GM23338 (cell line): ENCODE data around the gene AP5M1. TPM values are rescaled to one million over a fixed set of nuclear protein-coding genes. Genes with fewer than 3 reads are reported as not detected.

Experiments used
- ATAC-seq: fragments of 200-7000 bp; cut with Tn5 transposase; 3 replicates; pipeline ENCODE4 v1.9.1; 2020
- DNase-seq: peaks from one replicate; pipeline ENCODE4 v3.0.0-alpha.2; 2015; ENCODE audit warnings: low spot score
- H2AFZ ChIP-seq: fragments of 200-600 bp; sonication (generic); 2 replicates; pipeline ENCODE4 v1.8.0; 2016; ENCODE audit warnings: antibody characterized with exemption, mild to moderate bottlenecking, moderate library complexity
- H3F3A ChIP-seq: fragments of 200-600 bp; sonication (generic); replicated peaks from 2 replicates; pipeline ENCODE4 v1.8.0; 2017; ENCODE audit warnings: antibody characterized with exemption, mixed run types, low read depth
- H3K27ac ChIP-seq: fragments of 200-600 bp; sonication (generic); 2 replicates; pipeline ENCODE4 v1.6.1; 2016; ENCODE audit warnings: low read depth
- H3K27me3 ChIP-seq: fragments of 200-600 bp; sonication (generic); 2 replicates; pipeline ENCODE4 v1.8.0; 2016; ENCODE audit warnings: mild to moderate bottlenecking, mixed run types, moderate library complexity; ENCODE audit not compliant: insufficient read depth
- H3K36me3 ChIP-seq: fragments of 200-600 bp; sonication (generic); 2 replicates; pipeline ENCODE4 v1.8.0; 2016; ENCODE audit warnings: mild to moderate bottlenecking; ENCODE audit not compliant: insufficient read depth
- H3K4me1 ChIP-seq: fragments of 200-600 bp; sonication (generic); 2 replicates; pipeline ENCODE4 v1.8.0; 2016; ENCODE audit warnings: mild to moderate bottlenecking, moderate library complexity; ENCODE audit not compliant: insufficient read depth
- H3K4me2 ChIP-seq: fragments of 200-600 bp; sonication (generic); 2 replicates; pipeline ENCODE4 v1.7.1; 2017; ENCODE audit warnings: mixed run types
- H3K4me3 ChIP-seq: fragments of 200-600 bp; sonication (generic); 2 replicates; pipeline ENCODE4 v1.6.1; 2016; ENCODE audit warnings: mixed run types
- H3K79me2 ChIP-seq: fragments of 200-600 bp; sonication (generic); replicated peaks from 2 replicates; pipeline ENCODE4 v1.8.0; 2017; ENCODE audit warnings: mild to moderate bottlenecking; ENCODE audit not compliant: insufficient read depth
- H3K9me2 ChIP-seq: fragments of 200-600 bp; sonication (generic); 2 replicates; pipeline ENCODE4 v1.8.0; 2017; ENCODE audit not compliant: insufficient read depth
- H4K20me1 ChIP-seq: fragments of 200-600 bp; sonication (generic); replicated peaks from 2 replicates; pipeline ENCODE4 v1.8.0; 2017; ENCODE audit warnings: mild to moderate bottlenecking; ENCODE audit not compliant: insufficient read depth
- H3K27ac Mint-ChIP-seq: 2 replicates; pipeline ENCODE4 v1.8.0; 2020; ENCODE audit warnings: inconsistent platforms, mild to moderate bottlenecking, moderate library complexity, mixed read lengths
- H3K27me3 Mint-ChIP-seq: 3 replicates; pipeline ENCODE4 v1.8.0; 2022; ENCODE audit warnings: low read depth, mild to moderate bottlenecking, moderate library complexity, mixed read lengths, inconsistent platforms; ENCODE audit not compliant: insufficient read depth, poor library complexity
- H3K36me3 Mint-ChIP-seq: 3 replicates; pipeline ENCODE4 v1.8.0; 2021; ENCODE audit warnings: low read depth, mild to moderate bottlenecking, inconsistent platforms, moderate library complexity, mixed read lengths
- H3K4me1 Mint-ChIP-seq: 3 replicates; pipeline ENCODE4 v1.8.0; 2020; ENCODE audit warnings: mild to moderate bottlenecking, inconsistent platforms, mixed read lengths
- H3K4me3 Mint-ChIP-seq: 3 replicates; pipeline ENCODE4 v1.8.0; 2021; ENCODE audit warnings: moderate library complexity, mild to moderate bottlenecking, inconsistent platforms, mixed read lengths
- H3K9me3 Mint-ChIP-seq: 3 replicates; pipeline ENCODE4 v1.8.0; 2020; ENCODE audit warnings: moderate library complexity, mild to moderate bottlenecking, inconsistent platforms, mixed read lengths
- CREB1 ChIP-seq: fragments of 250-450 bp; sonication (Bioruptor Pico); IDR thresholded peaks from 2 replicates; pipeline ENCODE4 v1.5.0; 2020; ENCODE audit warnings: low read depth, mild to moderate bottlenecking, moderate library complexity
- EZH2 ChIP-seq: fragments of 200-600 bp; sonication (generic); IDR thresholded peaks from one replicate; pipeline ENCODE4 v1.8.0; 2017; ENCODE audit warnings: antibody characterized with exemption, mild to moderate bottlenecking, low read depth; ENCODE audit not compliant: unreplicated experiment
- EZH2phosphoT487 ChIP-seq: fragments of 200-600 bp; sonication (generic); IDR thresholded peaks from one replicate; pipeline ENCODE4 v1.8.1; 2018; ENCODE audit warnings: antibody characterized with exemption; ENCODE audit not compliant: unreplicated experiment
- JUNB ChIP-seq: IDR thresholded peaks from one replicate; pipeline ENCODE4 v1.6.1; 2016; ENCODE audit warnings: antibody characterized with exemption; ENCODE audit not compliant: unreplicated experiment
- NANOG ChIP-seq: IDR thresholded peaks from 2 replicates; pipeline ENCODE4 v1.6.1; 2016; ENCODE audit warnings: antibody characterized with exemption, borderline replicate concordance
- POLR2AphosphoS5 ChIP-seq: IDR thresholded peaks from 2 replicates; pipeline ENCODE4 v1.6.1; 2016; ENCODE audit warnings: antibody characterized with exemption, low read depth
- STAT1 ChIP-seq: IDR thresholded peaks from one replicate; pipeline ENCODE4 v1.6.1; 2016; ENCODE audit warnings: antibody characterized with exemption; ENCODE audit not compliant: unreplicated experiment
- ZNF114 ChIP-seq: fragments of 250-450 bp; sonication (Bioruptor Pico); IDR thresholded peaks from 2 replicates; pipeline ENCODE4 v1.5.0; 2020; ENCODE audit warnings: mild to moderate bottlenecking, moderate library complexity
- ZNF331 ChIP-seq: fragments of 250-450 bp; sonication (Bioruptor Pico); IDR thresholded peaks from 2 replicates; pipeline ENCODE4 v1.5.0; 2020; ENCODE audit warnings: low read depth, mild to moderate bottlenecking, moderate library complexity
- polyA plus RNA-seq: library from polyadenylated mRNA; unstranded; fragments of >200 nt; fragmentation: Nextera tagmentation; extraction: Ambion mirVana; gene quantifications from 2 replicates; pipeline ENCODE4 v1.2.1, GENCODE V29; 2016
- total RNA-seq: library from RNA; depleted of rRNA; stranded (reverse); fragments of >200 nt; shearing (Covaris generic); gene quantifications from 2 replicates; pipeline ENCODE4 v1.2.3, GENCODE V29; 2014
- TF ChIP-seq, protein P1 (sequence below), 2 experiments: fragments of 200-600 bp in 1 of 2; sonication (generic) in 1 of 2; conservative IDR thresholded peaks; 2 replicates each; pipeline versions ENCODE4 v1.5.1 to v1.6.1; 2016 to 2017; ENCODE audit warnings: antibody characterized with exemption in 2 of 2, low read depth in 2 of 2, mild to moderate bottlenecking in 2 of 2, moderate library complexity in 1 of 2
- TF ChIP-seq, protein P2 (sequence below): fragments of 250-450 bp; sonication (Bioruptor Pico); IDR thresholded peaks from 2 replicates; pipeline ENCODE4 v1.5.0; 2020; ENCODE audit warnings: mild to moderate bottlenecking, moderate library complexity
- TF ChIP-seq, protein P3 (sequence below): IDR thresholded peaks from one replicate; pipeline ENCODE4 v1.6.1; 2018; ENCODE audit warnings: antibody characterized with exemption; ENCODE audit not compliant: unreplicated experiment
- TF ChIP-seq, protein P4 (sequence below): IDR thresholded peaks from 2 replicates; pipeline ENCODE4 v1.6.1; 2016; ENCODE audit warnings: antibody characterized with exemption

The AP5M1 gene
- total and polyA plus RNA-seq, 2 experiments from 2014 or later, result 27.2 to 43.7 TPM

GRCh38 chr14:57227083-57227482 is 41.7 kb upstream of the AP5M1 start:
- Histone ChIP-seq H4K20me1 (no peaks in the 10 kb centered on the region), H3F3A (no peaks in the 10 kb centered on the region), H3K27me3 (no peaks in the 10 kb centered on the region), H3K4me1 (peaks cover 44% of the 10 kb centered on the region), H3K79me2 (peaks cover 8% of the 10 kb centered on the region; the same call in 1 of the 2 replicates), H3K4me3 (no peak overlapping the region), H3K4me2 (no peak overlapping the region), H3K27ac (no peak overlapping the region; the same call in 1 of the 2 replicates), H3K9me2 (no peaks in the 10 kb centered on the region), H3K36me3 (peaks cover 11% of the 10 kb centered on the region; the same call in 1 of the 2 replicates), H2AFZ (no peak overlapping the region)
- ATAC-seq (no peak), DNase-seq (no peak)
- Mint-ChIP-seq H3K4me1 (peaks cover 38% of the 10 kb centered on the region), H3K27ac (peak overlapping the region; percentile 26; the same call in 1 of the 2 replicates), H3K9me3 (peaks cover 5% of the 10 kb centered on the region; the same call in 2 of the 3 replicates), H3K27me3 (no peaks in the 10 kb centered on the region), H3K4me3 (no peak overlapping the region), H3K36me3 (peaks cover 37% of the 10 kb centered on the region)
- TF ChIP-seq ZNF331 (CRISPR knock-in tag) (no peak), STAT1 (no peak), NANOG (no peak), JUNB (no peak), CREB1 (CRISPR knock-in tag) (no peak), EZH2 (no peak), EZH2phosphoT487 (no peak), ZNF114 (CRISPR knock-in tag) (no peak), POLR2AphosphoS5 (no peak)
- TF ChIP-seq, protein P1, sequence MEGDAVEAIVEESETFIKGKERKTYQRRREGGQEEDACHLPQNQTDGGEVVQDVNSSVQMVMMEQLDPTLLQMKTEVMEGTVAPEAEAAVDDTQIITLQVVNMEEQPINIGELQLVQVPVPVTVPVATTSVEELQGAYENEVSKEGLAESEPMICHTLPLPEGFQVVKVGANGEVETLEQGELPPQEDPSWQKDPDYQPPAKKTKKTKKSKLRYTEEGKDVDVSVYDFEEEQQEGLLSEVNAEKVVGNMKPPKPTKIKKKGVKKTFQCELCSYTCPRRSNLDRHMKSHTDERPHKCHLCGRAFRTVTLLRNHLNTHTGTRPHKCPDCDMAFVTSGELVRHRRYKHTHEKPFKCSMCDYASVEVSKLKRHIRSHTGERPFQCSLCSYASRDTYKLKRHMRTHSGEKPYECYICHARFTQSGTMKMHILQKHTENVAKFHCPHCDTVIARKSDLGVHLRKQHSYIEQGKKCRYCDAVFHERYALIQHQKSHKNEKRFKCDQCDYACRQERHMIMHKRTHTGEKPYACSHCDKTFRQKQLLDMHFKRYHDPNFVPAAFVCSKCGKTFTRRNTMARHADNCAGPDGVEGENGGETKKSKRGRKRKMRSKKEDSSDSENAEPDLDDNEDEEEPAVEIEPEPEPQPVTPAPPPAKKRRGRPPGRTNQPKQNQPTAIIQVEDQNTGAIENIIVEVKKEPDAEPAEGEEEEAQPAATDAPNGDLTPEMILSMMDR (conservative IDR thresholded peaks at IDR 0.05; ENCODE audit: low read depth in 2 of 2), result no peak
- TF ChIP-seq, protein P2, sequence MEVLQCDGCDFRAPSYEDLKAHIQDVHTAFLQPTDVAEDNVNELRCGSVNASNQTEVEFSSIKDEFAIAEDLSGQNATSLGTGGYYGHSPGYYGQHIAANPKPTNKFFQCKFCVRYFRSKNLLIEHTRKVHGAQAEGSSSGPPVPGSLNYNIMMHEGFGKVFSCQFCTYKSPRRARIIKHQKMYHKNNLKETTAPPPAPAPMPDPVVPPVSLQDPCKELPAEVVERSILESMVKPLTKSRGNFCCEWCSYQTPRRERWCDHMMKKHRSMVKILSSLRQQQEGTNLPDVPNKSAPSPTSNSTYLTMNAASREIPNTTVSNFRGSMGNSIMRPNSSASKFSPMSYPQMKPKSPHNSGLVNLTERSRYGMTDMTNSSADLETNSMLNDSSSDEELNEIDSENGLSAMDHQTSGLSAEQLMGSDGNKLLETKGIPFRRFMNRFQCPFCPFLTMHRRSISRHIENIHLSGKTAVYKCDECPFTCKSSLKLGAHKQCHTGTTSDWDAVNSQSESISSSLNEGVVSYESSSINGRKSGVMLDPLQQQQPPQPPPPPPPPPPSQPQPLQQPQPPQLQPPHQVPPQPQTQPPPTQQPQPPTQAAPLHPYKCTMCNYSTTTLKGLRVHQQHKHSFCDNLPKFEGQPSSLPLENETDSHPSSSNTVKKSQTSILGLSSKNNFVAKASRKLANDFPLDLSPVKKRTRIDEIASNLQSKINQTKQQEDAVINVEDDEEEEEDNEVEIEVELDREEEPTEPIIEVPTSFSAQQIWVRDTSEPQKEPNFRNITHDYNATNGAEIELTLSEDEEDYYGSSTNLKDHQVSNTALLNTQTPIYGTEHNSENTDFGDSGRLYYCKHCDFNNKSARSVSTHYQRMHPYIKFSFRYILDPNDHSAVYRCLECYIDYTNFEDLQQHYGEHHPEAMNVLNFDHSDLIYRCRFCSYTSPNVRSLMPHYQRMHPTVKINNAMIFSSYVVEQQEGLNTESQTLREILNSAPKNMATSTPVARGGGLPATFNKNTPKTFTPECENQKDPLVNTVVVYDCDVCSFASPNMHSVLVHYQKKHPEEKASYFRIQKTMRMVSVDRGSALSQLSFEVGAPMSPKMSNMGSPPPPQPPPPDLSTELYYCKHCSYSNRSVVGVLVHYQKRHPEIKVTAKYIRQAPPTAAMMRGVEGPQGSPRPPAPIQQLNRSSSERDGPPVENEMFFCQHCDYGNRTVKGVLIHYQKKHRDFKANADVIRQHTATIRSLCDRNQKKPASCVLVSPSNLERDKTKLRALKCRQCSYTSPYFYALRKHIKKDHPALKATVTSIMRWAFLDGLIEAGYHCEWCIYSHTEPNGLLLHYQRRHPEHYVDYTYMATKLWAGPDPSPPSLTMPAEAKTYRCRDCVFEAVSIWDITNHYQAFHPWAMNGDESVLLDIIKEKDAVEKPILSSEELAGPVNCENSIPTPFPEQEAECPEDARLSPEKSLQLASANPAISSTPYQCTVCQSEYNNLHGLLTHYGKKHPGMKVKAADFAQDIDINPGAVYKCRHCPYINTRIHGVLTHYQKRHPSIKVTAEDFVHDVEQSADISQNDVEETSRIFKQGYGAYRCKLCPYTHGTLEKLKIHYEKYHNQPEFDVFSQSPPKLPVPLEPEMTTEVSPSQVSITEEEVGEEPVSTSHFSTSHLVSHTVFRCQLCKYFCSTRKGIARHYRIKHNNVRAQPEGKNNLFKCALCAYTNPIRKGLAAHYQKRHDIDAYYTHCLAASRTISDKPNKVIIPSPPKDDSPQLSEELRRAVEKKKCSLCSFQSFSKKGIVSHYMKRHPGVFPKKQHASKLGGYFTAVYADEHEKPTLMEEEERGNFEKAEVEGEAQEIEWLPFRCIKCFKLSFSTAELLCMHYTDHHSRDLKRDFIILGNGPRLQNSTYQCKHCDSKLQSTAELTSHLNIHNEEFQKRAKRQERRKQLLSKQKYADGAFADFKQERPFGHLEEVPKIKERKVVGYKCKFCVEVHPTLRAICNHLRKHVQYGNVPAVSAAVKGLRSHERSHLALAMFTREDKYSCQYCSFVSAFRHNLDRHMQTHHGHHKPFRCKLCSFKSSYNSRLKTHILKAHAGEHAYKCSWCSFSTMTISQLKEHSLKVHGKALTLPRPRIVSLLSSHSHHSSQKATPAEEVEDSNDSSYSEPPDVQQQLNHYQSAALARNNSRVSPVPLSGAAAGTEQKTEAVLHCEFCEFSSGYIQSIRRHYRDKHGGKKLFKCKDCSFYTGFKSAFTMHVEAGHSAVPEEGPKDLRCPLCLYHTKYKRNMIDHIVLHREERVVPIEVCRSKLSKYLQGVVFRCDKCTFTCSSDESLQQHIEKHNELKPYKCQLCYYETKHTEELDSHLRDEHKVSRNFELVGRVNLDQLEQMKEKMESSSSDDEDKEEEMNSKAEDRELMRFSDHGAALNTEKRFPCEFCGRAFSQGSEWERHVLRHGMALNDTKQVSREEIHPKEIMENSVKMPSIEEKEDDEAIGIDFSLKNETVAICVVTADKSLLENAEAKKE (CRISPR knock-in tag), result no peak
- TF ChIP-seq, protein P3, sequence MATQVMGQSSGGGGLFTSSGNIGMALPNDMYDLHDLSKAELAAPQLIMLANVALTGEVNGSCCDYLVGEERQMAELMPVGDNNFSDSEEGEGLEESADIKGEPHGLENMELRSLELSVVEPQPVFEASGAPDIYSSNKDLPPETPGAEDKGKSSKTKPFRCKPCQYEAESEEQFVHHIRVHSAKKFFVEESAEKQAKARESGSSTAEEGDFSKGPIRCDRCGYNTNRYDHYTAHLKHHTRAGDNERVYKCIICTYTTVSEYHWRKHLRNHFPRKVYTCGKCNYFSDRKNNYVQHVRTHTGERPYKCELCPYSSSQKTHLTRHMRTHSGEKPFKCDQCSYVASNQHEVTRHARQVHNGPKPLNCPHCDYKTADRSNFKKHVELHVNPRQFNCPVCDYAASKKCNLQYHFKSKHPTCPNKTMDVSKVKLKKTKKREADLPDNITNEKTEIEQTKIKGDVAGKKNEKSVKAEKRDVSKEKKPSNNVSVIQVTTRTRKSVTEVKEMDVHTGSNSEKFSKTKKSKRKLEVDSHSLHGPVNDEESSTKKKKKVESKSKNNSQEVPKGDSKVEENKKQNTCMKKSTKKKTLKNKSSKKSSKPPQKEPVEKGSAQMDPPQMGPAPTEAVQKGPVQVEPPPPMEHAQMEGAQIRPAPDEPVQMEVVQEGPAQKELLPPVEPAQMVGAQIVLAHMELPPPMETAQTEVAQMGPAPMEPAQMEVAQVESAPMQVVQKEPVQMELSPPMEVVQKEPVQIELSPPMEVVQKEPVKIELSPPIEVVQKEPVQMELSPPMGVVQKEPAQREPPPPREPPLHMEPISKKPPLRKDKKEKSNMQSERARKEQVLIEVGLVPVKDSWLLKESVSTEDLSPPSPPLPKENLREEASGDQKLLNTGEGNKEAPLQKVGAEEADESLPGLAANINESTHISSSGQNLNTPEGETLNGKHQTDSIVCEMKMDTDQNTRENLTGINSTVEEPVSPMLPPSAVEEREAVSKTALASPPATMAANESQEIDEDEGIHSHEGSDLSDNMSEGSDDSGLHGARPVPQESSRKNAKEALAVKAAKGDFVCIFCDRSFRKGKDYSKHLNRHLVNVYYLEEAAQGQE, result no peak
- TF ChIP-seq, protein P4, sequence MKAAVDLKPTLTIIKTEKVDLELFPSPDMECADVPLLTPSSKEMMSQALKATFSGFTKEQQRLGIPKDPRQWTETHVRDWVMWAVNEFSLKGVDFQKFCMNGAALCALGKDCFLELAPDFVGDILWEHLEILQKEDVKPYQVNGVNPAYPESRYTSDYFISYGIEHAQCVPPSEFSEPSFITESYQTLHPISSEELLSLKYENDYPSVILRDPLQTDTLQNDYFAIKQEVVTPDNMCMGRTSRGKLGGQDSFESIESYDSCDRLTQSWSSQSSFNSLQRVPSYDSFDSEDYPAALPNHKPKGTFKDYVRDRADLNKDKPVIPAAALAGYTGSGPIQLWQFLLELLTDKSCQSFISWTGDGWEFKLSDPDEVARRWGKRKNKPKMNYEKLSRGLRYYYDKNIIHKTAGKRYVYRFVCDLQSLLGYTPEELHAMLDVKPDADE, result no peak
